H1 (cell line): ENCODE results near the gene PODN.

Source experiments
- CHD2 ChIP-seq: IDR thresholded peaks from 2 replicates; pipeline ENCODE4 v1.6.1; 2012; ENCODE audit warnings: low read length, improper control_type of control experiment
- EP300 ChIP-seq, 2 experiments: IDR thresholded peaks; 1 replicate in 1 of 2; 2 replicates in 1 of 2; pipeline ENCODE4 v1.6.1; 2011 to 2012; ENCODE audit warnings: low read depth in 2 of 2, low read length in 2 of 2, mild to moderate bottlenecking in 2 of 2, borderline replicate concordance in 1 of 2, inconsistent platforms in 1 of 2, moderate library complexity in 1 of 2
- GABPA ChIP-seq: IDR thresholded peaks from 2 replicates; pipeline ENCODE4 v1.6.1; 2011; ENCODE audit warnings: mild to moderate bottlenecking, low read length, moderate library complexity, borderline replicate concordance; ENCODE audit not compliant: insufficient read depth
- JUN ChIP-seq: IDR thresholded peaks from 2 replicates; pipeline ENCODE4 v1.6.1; 2011; ENCODE audit warnings: low read depth, mild to moderate bottlenecking, improper control_type of control experiment, low read length
- MAX ChIP-seq: IDR thresholded peaks from 2 replicates; pipeline ENCODE4 v1.6.1; 2012; ENCODE audit warnings: inconsistent platforms
- ZNF274 ChIP-seq: IDR thresholded peaks from 2 replicates; pipeline ENCODE4 v1.7.0; 2012; ENCODE audit warnings: low read length, borderline replicate concordance; ENCODE audit errors: extremely low read depth

DNA sequence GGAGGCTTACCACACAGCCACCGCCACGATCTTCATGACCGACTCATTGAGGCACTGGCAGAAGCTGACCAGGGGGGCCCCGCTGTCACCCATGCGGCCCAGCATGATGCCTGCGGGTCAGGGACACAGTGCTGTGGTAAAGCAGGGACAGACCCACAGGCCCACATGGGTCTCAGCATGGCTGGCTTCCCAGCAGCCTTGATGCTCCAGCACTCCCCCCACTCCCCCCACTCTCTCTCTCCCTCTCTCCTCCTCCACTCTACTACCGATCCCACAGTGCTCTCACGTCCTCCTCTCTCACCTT lies 31.4 kb downstream of the PODN start:
- TF ChIP-seq CHD2 (no peak), ZNF274 (no peak), EP300 (IDR thresholded peaks at IDR 0.05; ENCODE audit: borderline replicate concordance in 1 of 2, low read depth in 2 of 2, low read length in 2 of 2) (no peak), JUN (no peak), MAX (no peak), GABPA (no peak)
